ENCODE data around the gene SNIP1. TPM values are rescaled to one million over a fixed set of nuclear protein-coding genes. Genes with fewer than 3 reads are reported as not detected.
A peak's percentile ranks its signal among the peaks of the same experiment; 100 is the strongest.

SNIP1 gene
- total and polyA plus RNA-seq, 2 experiments from 2014 or later = 7.0 to 11.4 TPM

DNA sequence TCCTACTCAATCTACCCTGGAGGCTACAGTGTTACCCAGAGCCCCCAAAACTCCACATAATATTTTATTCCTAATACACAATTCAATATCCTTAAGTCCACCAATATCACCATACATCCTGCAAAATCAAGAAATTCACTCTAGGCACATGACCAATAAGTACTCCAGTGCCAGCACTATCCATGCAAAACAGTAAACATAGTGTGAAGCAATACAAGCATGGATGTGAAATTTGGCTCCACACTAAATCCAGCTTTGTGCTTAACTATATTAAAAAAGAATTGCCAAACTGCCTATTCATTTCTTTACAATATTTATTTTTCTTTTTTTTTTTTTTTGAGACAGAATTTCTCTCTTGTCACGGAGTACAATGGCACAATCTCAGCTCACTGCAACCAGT is 36.5 kb downstream of the SNIP1 start (continued):
- TF ChIP-seq, protein P1, sequence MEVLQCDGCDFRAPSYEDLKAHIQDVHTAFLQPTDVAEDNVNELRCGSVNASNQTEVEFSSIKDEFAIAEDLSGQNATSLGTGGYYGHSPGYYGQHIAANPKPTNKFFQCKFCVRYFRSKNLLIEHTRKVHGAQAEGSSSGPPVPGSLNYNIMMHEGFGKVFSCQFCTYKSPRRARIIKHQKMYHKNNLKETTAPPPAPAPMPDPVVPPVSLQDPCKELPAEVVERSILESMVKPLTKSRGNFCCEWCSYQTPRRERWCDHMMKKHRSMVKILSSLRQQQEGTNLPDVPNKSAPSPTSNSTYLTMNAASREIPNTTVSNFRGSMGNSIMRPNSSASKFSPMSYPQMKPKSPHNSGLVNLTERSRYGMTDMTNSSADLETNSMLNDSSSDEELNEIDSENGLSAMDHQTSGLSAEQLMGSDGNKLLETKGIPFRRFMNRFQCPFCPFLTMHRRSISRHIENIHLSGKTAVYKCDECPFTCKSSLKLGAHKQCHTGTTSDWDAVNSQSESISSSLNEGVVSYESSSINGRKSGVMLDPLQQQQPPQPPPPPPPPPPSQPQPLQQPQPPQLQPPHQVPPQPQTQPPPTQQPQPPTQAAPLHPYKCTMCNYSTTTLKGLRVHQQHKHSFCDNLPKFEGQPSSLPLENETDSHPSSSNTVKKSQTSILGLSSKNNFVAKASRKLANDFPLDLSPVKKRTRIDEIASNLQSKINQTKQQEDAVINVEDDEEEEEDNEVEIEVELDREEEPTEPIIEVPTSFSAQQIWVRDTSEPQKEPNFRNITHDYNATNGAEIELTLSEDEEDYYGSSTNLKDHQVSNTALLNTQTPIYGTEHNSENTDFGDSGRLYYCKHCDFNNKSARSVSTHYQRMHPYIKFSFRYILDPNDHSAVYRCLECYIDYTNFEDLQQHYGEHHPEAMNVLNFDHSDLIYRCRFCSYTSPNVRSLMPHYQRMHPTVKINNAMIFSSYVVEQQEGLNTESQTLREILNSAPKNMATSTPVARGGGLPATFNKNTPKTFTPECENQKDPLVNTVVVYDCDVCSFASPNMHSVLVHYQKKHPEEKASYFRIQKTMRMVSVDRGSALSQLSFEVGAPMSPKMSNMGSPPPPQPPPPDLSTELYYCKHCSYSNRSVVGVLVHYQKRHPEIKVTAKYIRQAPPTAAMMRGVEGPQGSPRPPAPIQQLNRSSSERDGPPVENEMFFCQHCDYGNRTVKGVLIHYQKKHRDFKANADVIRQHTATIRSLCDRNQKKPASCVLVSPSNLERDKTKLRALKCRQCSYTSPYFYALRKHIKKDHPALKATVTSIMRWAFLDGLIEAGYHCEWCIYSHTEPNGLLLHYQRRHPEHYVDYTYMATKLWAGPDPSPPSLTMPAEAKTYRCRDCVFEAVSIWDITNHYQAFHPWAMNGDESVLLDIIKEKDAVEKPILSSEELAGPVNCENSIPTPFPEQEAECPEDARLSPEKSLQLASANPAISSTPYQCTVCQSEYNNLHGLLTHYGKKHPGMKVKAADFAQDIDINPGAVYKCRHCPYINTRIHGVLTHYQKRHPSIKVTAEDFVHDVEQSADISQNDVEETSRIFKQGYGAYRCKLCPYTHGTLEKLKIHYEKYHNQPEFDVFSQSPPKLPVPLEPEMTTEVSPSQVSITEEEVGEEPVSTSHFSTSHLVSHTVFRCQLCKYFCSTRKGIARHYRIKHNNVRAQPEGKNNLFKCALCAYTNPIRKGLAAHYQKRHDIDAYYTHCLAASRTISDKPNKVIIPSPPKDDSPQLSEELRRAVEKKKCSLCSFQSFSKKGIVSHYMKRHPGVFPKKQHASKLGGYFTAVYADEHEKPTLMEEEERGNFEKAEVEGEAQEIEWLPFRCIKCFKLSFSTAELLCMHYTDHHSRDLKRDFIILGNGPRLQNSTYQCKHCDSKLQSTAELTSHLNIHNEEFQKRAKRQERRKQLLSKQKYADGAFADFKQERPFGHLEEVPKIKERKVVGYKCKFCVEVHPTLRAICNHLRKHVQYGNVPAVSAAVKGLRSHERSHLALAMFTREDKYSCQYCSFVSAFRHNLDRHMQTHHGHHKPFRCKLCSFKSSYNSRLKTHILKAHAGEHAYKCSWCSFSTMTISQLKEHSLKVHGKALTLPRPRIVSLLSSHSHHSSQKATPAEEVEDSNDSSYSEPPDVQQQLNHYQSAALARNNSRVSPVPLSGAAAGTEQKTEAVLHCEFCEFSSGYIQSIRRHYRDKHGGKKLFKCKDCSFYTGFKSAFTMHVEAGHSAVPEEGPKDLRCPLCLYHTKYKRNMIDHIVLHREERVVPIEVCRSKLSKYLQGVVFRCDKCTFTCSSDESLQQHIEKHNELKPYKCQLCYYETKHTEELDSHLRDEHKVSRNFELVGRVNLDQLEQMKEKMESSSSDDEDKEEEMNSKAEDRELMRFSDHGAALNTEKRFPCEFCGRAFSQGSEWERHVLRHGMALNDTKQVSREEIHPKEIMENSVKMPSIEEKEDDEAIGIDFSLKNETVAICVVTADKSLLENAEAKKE (CRISPR knock-in tag; IDR thresholded peaks at IDR 0.05) = no peak
- TF ChIP-seq CREB1 (CRISPR knock-in tag; IDR thresholded peaks at IDR 0.05; ENCODE audit: low read depth) = no peak
- no peak for TF ChIP-seq POLR2AphosphoS5 (IDR thresholded peaks at IDR 0.05; ENCODE audit: low read depth)
- no peak for TF ChIP-seq STAT1 (IDR thresholded peaks at IDR 0.05; ENCODE audit: unreplicated experiment)

DNA sequence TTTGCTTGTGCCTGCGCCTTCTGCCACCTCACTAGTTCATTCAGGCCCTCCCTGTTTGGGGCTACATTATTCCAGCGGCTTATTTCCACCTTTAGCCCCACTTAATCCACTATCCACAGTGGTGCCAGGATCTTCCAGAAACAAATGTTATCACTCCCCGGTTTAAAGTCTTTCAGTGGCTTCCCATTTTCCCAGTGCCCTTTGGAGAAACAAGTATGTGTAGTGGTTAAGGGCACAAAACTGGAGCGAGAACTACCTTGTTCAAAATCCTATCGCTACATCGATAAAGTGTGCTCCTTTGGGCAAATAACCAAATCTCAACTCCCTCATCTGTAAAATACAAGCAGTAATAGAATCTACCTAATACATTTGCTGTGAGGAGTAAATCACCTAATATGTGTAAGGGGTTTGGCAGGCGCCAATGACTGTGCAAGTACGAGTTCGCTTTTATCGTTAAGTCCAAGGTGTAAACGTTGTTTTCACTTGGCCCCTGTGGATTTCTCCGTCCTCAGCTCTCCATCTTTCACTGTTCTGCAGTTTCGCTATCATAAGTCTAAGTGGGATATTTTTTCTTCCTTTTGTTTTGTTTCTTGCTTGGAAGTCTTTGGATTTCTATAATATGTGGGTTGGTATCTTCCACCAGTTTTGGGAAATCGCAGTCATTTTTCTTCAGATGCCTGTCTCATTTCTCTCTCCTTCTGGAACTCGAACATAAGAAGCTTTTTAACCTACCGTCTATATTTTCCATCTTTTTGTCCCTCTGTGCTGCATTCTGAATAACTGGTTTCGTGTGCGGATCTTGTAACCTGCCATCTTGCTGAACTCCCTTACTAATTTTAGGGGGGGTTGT is 38.7 kb downstream of the SNIP1 start:
- no peaks in the 10 kb centered on the region; the same call in 1 of the 2 replicates for H3K36me3 ChIP-seq (ENCODE audit: insufficient read depth)
- H3K4me2 ChIP-seq = peak overlapping the region; percentile 89
- peaks cover 20% of the 10 kb centered on the region for H3K27me3 Mint-ChIP-seq (ENCODE audit: insufficient read depth, low read depth, poor library complexity)
- ATAC-seq = no peak
- H3F3A ChIP-seq (replicated peaks; ENCODE audit: low read depth) = peaks cover 14% of the 10 kb centered on the region; the same call in 1 of the 2 replicates
- H3K36me3 Mint-ChIP-seq (ENCODE audit: low read depth) = peaks cover 16% of the 10 kb centered on the region
- DNase-seq (ENCODE audit: low spot score) = no peak
- no peaks in the 10 kb centered on the region for H3K9me3 Mint-ChIP-seq
- peaks cover 6% of the 10 kb centered on the region for H4K20me1 ChIP-seq (replicated peaks; ENCODE audit: insufficient read depth)
- peaks cover 18% of the 10 kb centered on the region for H3K4me1 Mint-ChIP-seq
- peak overlapping the region; percentile 99 for H3K27ac Mint-ChIP-seq
- no peaks in the 10 kb centered on the region for H3K27me3 ChIP-seq (ENCODE audit: insufficient read depth)
- H3K4me1 ChIP-seq (ENCODE audit: insufficient read depth) = peaks cover 19% of the 10 kb centered on the region
- H3K4me3 ChIP-seq = peak overlapping the region; percentile 86
- peak overlapping the region; percentile 80; the same call in 1 of the 2 replicates for H2AFZ ChIP-seq
- peak overlapping the region; percentile 91 for H3K4me3 Mint-ChIP-seq
- peak overlapping the region; percentile 98 for H3K27ac ChIP-seq (ENCODE audit: low read depth)
- H3K79me2 ChIP-seq (replicated peaks; ENCODE audit: insufficient read depth) = peaks cover 33% of the 10 kb centered on the region
- no peaks in the 10 kb centered on the region for H3K9me2 ChIP-seq (ENCODE audit: insufficient read depth)
- no peak for TF ChIP-seq STAT1 (IDR thresholded peaks at IDR 0.05; ENCODE audit: unreplicated experiment)
- TF ChIP-seq JUNB (IDR thresholded peaks at IDR 0.05; ENCODE audit: unreplicated experiment) = no peak
- TF ChIP-seq EZH2 (IDR thresholded peaks at IDR 0.05; ENCODE audit: low read depth, unreplicated experiment) = no peak
- TF ChIP-seq POLR2AphosphoS5 (IDR thresholded peaks at IDR 0.05; ENCODE audit: low read depth) = no peak
- TF ChIP-seq ZNF331 (CRISPR knock-in tag; IDR thresholded peaks at IDR 0.05; ENCODE audit: low read depth) = no peak
- TF ChIP-seq EZH2phosphoT487 (IDR thresholded peaks at IDR 0.05; ENCODE audit: unreplicated experiment) = no peak
- TF ChIP-seq CREB1 (CRISPR knock-in tag; IDR thresholded peaks at IDR 0.05; ENCODE audit: low read depth) = no peak
- TF ChIP-seq, protein P2, sequence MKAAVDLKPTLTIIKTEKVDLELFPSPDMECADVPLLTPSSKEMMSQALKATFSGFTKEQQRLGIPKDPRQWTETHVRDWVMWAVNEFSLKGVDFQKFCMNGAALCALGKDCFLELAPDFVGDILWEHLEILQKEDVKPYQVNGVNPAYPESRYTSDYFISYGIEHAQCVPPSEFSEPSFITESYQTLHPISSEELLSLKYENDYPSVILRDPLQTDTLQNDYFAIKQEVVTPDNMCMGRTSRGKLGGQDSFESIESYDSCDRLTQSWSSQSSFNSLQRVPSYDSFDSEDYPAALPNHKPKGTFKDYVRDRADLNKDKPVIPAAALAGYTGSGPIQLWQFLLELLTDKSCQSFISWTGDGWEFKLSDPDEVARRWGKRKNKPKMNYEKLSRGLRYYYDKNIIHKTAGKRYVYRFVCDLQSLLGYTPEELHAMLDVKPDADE (IDR thresholded peaks at IDR 0.05) = no peak

Measured in GM23338 (cell line).